HG03159 (cell line): ENCODE measurements around the gene ZNF91.
"Not testable (repeated sequence)": the region's sequence is repeated elsewhere in the genome, so short reads cannot be mapped to it uniquely, and the experiment has no call there.

ENCODE experiments used
- ATAC-seq: cut with Tn5 transposase; IDR thresholded peaks from one replicate; pipeline ENCODE4 v1.9.1; 2021; ENCODE audit warnings: mild to moderate bottlenecking, moderate library complexity; ENCODE audit not compliant: unreplicated experiment

The ZNF91 gene

DNA sequence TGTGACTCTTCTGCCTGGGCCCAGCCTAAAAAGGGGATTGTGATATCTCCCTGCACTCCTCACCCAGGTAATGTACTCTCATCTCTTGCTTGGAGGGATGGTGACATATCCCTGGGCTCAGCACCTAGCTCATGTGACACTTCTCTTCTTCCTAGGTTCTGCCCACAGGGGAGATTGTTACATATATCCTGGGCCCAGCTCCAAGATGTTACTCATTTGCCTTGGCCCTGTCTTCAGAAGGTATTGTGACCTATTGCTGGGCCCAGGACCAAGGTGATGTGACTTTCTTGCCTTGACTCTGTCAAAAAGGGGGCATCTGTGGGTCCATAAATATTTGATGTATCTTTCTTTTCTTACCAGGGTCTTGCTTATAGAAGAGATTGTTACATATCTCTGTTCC lies 73.9 kb downstream of the ZNF91 start:
- not testable (repeated sequence) for ATAC-seq

DNA sequence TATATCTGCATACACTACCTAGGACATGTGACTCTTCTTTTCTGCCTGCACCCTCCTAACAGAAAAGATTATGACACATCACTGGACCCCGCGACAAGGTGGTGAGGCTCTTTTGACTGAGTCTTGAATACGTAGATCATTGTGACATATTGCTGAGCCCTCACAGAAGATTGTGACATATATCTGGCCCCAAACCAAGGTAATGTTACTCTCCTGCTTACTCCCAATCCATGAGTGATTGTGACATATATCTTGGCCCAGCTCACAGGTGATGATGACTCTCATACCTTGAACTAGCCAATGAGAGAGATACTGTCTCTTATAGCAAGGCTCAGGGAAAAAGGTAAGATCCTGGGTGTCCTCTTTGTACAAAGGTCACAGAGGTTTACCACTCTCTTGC lies 75.7 kb downstream of the ZNF91 start:
- not testable (repeated sequence) for ATAC-seq

DNA sequence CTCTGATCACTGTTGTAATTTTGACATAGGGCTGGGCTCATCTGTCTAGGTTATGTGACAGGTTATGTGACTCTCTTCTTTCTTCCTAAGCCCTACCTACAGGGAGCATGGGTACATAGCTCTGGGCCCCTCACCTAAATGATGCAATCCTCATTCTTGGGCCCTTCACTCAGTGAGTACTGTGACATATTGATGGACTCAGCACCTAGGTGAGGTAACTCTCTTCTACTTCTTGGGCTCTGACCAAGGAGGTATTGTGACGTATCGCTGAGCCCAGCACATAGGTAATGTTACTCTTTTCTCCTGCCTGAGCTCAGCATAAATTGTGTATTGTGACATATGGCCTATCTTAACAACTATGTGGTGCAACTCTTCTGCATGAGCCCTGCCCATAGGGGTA lies 76.3 kb downstream of the ZNF91 start:
- ATAC-seq, result not testable (repeated sequence)

DNA sequence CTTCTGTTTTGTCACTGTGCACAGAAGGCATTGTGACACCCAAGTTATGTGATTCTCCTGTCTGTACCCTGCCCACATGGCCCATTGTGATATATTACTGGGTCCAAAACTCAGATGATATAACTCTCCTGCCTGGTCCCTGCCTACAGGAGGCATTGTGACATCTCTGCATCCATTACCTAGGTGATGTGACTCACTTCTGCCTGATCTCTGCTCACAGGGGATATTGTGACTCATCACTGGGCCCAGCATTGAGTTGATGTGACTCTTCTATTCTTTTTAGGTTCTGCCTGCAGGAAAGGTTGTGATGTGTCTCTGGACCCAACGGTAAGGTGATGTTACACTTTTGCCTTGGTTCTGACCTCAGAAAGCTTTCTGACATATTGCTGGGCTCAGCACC lies 77.1 kb downstream of the ZNF91 start:
- no peak for ATAC-seq

DNA sequence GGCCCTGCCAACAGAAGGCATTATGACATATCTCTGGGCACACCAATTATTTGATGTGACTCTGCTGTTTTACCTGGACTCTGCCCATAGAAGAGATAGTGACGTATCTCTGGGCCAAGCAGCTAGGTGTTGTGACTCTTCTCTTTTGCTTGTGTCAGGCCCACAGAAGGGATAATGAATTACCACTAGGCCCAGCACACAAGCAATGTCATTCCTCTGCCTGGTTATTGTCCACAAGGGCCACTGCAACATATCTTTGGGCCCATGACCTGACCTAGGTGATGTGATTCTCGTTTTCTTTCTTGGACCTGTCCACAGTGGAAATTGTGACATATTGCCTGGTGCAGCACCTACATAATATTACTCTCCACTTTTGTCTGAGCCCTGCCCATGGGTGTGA lies 80.0 kb downstream of the ZNF91 start:
- no peak for ATAC-seq

DNA sequence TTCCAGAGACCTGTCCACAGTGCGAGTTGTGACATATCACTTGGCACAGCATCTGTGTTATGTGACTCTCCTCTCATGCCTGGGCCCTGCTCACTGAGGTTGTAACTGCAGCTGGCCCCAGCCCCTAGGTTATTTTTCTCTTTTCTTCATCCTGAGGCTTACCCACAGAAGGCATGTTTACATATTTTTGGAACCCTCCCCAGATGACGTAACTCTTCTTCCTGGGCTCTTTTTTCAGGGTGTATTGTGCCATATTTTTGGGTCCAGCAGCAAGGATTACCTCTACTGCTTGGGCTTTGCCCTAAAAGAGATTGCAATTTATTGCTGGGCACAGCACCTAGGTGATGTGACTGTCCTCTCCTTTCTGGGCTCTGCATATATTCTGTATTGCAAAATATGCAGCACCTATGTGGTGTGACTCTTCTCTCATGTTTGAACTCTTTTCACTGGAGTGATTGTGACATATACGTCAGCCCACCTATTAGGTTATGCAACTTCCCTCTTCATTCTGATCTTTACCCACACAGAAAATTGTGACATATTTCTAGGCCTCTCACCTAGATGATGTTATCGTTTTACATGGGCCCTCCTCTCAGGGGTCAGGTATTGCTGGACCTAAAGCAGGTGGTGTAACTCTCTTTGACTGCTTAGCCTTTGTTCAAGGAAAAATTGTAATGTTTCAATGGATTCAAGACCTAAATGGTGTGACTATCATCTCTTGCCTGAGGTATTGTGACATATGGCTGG lies 80.6 kb downstream of the ZNF91 start:
- ATAC-seq, result no peak

DNA sequence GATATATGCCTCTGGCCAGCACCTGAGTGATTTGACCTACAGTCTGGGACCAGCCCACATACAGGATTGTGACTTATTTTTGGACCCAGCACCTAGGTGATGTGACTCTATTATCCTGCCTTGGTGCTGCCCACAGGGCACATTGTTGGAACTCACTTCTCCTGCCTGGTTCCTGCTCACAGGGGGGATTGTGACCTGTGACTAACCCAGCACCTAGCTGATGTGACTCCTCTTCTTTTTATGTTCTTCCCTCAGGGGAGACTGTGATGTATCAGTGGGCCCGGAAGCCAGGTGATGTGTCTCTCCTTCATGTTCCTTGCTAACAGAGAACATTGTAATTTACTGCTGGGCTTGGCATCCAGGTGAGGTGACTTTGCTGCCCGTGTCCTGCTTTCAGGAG lies 82.1 kb downstream of the ZNF91 start:
- no peak for ATAC-seq

DNA sequence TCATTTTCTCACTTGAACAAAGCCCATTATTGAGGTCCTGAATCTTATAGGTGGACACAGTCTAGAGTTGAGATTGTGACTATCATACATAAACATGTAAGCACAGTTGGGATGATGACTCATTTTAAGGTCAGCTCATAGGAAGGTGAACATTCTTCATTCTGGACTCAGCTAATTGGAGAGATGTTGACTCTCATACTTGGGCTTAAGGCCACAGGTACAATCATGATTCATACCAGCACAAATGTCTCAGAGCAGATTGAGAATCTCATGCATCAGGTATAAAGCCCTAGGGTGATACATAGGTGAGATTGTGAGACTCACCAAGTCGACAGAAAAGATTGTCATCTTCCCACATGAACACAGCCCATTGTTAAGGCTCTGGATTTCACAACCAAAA lies 82.8 kb downstream of the ZNF91 start:
- ATAC-seq, result no peak

DNA sequence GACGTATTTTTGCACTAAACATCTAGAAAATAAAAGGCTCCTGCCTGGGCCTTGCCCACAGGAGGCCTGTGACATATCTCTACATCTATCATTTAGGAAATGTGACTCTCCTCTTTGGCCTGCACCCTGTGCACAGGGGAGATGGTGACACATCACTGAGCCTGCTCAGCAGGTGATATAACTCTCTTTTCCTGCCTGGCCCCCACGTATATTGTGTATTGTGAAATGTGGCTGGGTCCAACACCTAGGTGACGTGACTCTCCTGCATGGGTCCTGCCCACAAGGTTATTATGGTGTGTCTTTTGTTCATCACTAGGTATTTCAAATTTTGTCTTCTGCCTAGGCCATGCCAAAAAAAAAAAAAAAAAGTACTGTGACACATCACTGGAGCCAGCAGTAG lies 83.7 kb downstream of the ZNF91 start:
- no peak for ATAC-seq

DNA sequence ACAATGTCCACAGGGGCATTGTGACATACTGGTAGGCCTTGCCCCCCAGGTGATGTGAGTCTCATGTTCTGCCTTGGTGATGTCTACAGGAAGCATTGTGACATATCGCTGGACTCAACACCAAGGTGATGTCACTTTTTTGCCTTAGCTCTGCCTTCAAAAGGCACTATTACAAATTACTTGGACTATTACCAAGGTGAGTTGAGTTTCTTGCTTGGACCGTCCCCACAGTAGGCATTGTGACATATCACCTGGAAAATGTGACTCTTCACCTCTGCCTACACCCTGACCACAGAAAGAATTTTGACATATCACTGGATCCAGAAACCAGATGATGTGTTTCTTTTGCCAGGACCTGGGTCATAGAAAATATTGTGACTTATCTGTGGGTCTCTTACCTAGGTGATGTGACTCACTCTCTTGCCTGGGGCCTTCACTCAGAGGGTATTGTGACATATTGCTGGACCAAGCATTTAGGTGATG lies 84.5 kb downstream of the ZNF91 start:
- ATAC-seq, result no peak

DNA sequence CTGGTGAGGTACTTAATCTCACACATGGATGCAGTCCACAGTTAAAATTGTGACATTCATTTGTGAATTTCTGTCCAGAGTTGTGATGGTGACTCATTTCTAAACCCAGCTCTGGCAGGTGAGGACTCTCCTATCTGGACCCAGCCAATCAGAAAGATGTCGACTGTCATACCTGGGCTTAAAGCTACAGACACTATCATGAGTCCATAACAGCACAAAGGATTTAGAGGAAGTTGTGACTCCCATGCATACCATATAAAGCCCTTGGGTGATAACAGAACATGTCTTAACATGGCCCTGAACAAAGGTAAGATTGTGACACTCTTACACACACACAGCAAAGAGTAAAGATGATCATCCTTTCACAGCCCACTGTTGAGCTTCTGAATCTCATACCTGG lies 85.3 kb downstream of the ZNF91 start:
- no peak for ATAC-seq

DNA sequence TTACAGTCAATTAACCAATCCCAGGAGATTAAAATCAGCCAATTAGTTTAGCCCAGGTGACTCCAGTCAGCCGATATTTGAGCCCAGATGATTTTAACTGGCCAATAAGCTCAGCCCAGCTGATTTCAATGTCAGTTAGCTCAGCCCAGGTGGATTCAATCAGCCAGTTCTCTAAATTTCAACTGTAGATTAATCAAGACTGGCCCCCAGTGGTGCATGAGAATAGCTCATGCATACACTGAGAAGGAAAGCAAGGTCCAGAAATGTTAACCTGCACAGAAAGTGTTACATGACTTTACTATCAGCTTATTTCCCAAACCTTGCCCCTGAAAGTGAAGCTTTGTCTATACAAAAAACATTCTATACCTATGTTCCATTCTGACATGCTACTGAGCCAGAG lies 89.7 kb downstream of the ZNF91 start:
- ATAC-seq, result no peak

DNA sequence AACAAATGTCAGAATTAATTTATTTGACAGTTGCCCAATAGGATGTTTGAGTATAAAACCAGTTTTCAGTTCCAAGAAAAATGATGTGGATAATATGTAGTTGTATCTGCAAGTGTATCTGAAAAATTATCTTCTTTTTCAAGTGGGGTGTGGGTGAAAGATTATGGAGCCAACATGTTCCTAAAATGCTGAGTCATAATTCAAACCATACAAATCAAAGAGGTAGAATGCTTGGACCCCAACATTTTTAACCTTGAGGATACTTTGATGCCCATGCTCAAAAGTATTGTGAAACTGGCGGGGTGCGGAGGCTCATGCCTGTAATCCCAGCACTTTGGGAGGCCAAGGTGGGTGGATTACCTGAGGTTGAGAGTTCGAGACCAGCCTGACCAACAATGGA lies 91.0 kb downstream of the ZNF91 start:
- no peak for ATAC-seq

DNA sequence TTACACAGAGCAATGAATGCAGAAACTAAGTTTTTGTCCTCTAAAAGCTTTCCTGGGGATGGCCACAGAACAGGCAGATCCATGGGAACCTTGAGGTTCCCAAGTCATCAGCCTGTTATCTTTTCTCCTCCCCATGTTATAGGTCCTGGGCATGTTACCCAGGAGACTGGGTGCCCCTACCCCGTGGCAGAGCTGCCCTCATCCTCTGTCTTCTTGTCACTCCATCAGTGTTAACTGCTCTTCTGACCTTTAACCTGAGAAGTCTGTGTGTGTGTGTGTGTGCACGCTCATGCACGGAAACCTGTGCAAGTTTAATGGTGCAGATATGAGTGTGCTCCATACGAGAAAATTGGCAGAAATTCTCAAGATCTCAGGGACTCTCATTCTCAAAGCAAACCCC lies 101.1 kb downstream of the ZNF91 start:
- ATAC-seq, result no peak

DNA sequence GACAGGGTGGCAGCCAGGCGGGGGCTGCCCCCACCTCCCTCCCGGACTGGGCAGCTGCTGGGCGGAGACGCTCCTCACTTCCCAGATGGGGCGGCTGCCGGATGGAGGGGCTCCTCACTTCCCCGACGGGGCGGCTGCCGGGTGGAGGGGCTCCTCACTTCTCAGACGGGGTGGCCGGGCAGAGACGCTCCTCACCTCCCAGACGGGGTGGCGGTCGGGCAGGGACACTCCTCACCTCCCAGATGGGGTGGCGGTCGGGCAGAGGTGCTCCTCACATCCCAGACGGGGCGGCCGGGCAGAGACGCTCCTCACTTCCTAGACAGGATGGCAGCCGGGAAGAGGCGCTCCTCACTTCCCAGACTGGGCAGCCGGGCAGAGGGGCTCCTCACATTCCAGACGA lies 105.3 kb downstream of the ZNF91 start:
- ATAC-seq, result not testable (repeated sequence)
